Esophagus squamous epithelium (tissue), 5 donors: ENCODE data around the gene CAMTA1. TPM values are rescaled to one million over a fixed set of nuclear protein-coding genes. Genes with fewer than 3 reads are reported as not detected.

Source experiments
- DNase-seq: peaks from one replicate; lab custom pipeline; 2025; lab: John Stamatoyannopoulos, UW
- H3K27ac ChIP-seq, 4 donors: fragments of 200-600 bp; sonication (generic); one replicate each; pipeline ENCODE4 v1.5.1; 2016 to 2019; ENCODE audit warnings: mild to moderate bottlenecking in 1 of 4
- H3K27me3 ChIP-seq, 4 donors: fragments of 200-600 bp; sonication (generic); 1 replicate in 3 of 4; 2 replicates in 1 of 4; pipeline versions ENCODE4 v1.5.1 to v1.6.0; 2017 to 2021; ENCODE audit warnings: antibody characterized with exemption in 1 of 4
- H3K36me3 ChIP-seq, 3 donors: fragments of 200-600 bp; sonication (generic); one replicate each; pipeline ENCODE4 v1.5.1; 2016 to 2019
- H3K4me1 ChIP-seq, 3 donors: fragments of 200-600 bp; sonication (generic); one replicate each; pipeline ENCODE4 v1.5.1; 2017 to 2019
- H3K4me3 ChIP-seq, 4 donors: fragments of 200-600 bp; sonication (generic); 1 replicate in 3 of 4; 2 replicates in 1 of 4; pipeline ENCODE4 v1.5.1; 2016 to 2019; ENCODE audit warnings: mild to moderate bottlenecking in 2 of 4, moderate library complexity in 1 of 4
- H3K9me3 ChIP-seq, 3 donors: fragments of 200-600 bp; sonication (generic); one replicate each; pipeline ENCODE4 v1.5.1; 2016 to 2019
- CTCF ChIP-seq, 6 experiments: fragments of 450-650 bp in 4 of 6; fragments of 200-600 bp in 2 of 6; sonication (generic) in 2 of 6; IDR thresholded peaks; one replicate each; pipeline ENCODE4 v1.5.1; 2016 to 2019; ENCODE audit warnings: antibody characterized with exemption in 6 of 6, mild to moderate bottlenecking in 4 of 6, moderate library complexity in 4 of 6
- POLR2A ChIP-seq, 4 donors: fragments of 450-650 bp; IDR thresholded peaks; one replicate each; pipeline ENCODE4 v1.6.1; 2017; ENCODE audit warnings: antibody characterized with exemption in 4 of 4, mild to moderate bottlenecking in 4 of 4, moderate library complexity in 3 of 4
- WGBS, 2 donors: methylation state at CpG; one replicate each; pipeline ENCODE4 v1.1.5; 2018; 5-methylcytosine and 5-hydroxymethylcytosine counted together
- intact Hi-C: fragments of 100-400 bp; cut with DNase I; formaldehyde crosslinking; loops from one replicate; pipeline ENCODE4 v1.15.0; 2022
- total RNA-seq, 4 donors: library from RNA; depleted of rRNA; stranded (reverse); fragments of >200 nt; gene quantifications; one replicate each; pipeline ENCODE4 v1.1.0, GENCODE V29; 2016
- donor health status: DM: yes; HTN: yes; CAD: no.

The CAMTA1 gene
- total RNA-seq, 4 donors from 2014 or later: 31.3 to 77.4 (median 45.9) TPM

GRCh38 chr1:6800745-6801144 lies 15.5 kb downstream of the CAMTA1 start:
- Histone ChIP-seq H3K4me3 (peak overlapping the region in 1 of 4 donors; percentile 29), H3K4me1 (peaks cover 0 to 60% (median 23%) of the 10 kb centered on the region in 3 donors), H3K27me3 (no peaks in the 10 kb centered on the region), H3K9me3 (no peaks in the 10 kb centered on the region), H3K36me3 (peaks cover 0 to 9% (median 0%) of the 10 kb centered on the region in 3 donors), H3K27ac (peak overlapping the region in 3 of 4 donors; percentile 17 to 75 (median 66))
- intact Hi-C loops: no loop called here
- TF ChIP-seq POLR2A (IDR thresholded peaks at IDR 0.05) (no peak), CTCF (IDR thresholded peaks at IDR 0.05) (no peak)
- DNase-seq: no peak
- WGBS, 2 donors: 36 to 52% methylated on average over 4 of the region's 4 CpGs

DNA sequence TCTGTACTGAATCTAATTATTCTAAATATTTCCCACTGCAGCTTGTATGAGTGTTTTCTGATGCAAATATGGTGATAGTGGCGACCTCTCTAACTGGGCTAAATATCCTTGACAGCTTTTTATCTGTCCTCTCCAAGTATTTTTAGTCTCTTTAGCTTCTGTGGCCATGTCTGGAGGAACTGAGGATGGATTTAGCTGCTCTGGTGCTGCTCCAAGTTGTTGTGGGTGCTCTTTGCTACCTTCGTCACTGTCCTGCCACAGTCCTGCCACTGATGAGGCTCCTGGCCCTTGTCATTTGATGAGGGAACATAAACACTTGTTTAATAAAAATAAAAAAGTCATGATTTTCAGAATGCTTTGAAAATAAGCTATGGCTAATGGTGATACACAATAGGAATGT lies 15.9 kb downstream of the CAMTA1 start:
- TF ChIP-seq CTCF (IDR thresholded peaks at IDR 0.05): no peak
- no peak for TF ChIP-seq POLR2A (IDR thresholded peaks at IDR 0.05)
- peak overlapping the region in 1 of 4 donors; percentile 29 for H3K4me3 ChIP-seq
- intact Hi-C loops: no loop called here
- DNase-seq: no peak
- H3K9me3 ChIP-seq: no peaks in the 10 kb centered on the region
- no peaks in the 10 kb centered on the region for H3K27me3 ChIP-seq
- 68 to 73% methylated on average over 2 of the region's 2 CpGs for WGBS, 2 donors
- peaks cover 0 to 60% (median 23%) of the 10 kb centered on the region in 3 donors for H3K4me1 ChIP-seq
- H3K27ac ChIP-seq: peak overlapping the region; percentile 1 to 75 (median 42)
- peaks cover 0 to 9% (median 0%) of the 10 kb centered on the region in 3 donors for H3K36me3 ChIP-seq

- H3K4me3 ChIP-seq: no peak overlapping the region
- no peaks in the 10 kb centered on the region for H3K27me3 ChIP-seq
- TF ChIP-seq CTCF (IDR thresholded peaks at IDR 0.05): no peak
- TF ChIP-seq POLR2A (IDR thresholded peaks at IDR 0.05): no peak
- peak overlapping the region in 2 of 4 donors; percentile 1 to 75 for H3K27ac ChIP-seq
- 80 to 88% methylated on average over 3 of the region's 3 CpGs for WGBS, 2 donors
- peaks cover 0 to 54% (median 19%) of the 10 kb centered on the region in 3 donors for H3K4me1 ChIP-seq
- H3K36me3 ChIP-seq: peaks cover 0 to 5% (median 0%) of the 10 kb centered on the region in 3 donors
- DNase-seq: no peak
- no peaks in the 10 kb centered on the region for H3K9me3 ChIP-seq
- intact Hi-C loops: no loop called here
These were observed 16.7 kb downstream of the CAMTA1 start for GRCh38 chr1:6801966-6802365.

DNA sequence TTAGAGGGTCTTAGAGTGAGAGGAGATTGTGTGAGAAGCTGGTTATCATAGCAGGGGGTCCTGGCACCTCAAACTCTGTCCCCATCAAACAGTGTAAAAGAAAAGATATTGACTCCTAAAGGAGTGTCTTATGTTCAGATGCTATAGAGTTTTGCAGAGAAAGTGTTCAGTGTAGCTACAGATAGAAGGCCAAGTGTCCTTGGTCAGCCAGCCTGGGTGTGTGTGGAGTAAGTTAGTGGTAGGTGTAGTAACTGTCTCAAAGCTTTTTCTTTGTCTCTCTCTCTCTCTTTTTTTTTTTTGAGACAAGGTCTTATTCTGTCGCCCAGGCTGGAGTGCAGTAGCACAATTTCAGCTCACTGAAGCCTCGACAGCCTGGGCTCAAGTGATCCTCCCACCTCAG lies 17.2 kb downstream of the CAMTA1 start:
- no peaks in the 10 kb centered on the region for H3K27me3 ChIP-seq
- WGBS, 2 donors: 97 to 100% methylated on average over 2 of the region's 2 CpGs
- peaks cover 0 to under 1% (median 0%) of the 10 kb centered on the region in 3 donors for H3K36me3 ChIP-seq
- H3K4me1 ChIP-seq: peaks cover 0 to 49% (median 19%) of the 10 kb centered on the region in 3 donors
- H3K4me3 ChIP-seq: no peak overlapping the region
- TF ChIP-seq POLR2A (IDR thresholded peaks at IDR 0.05): no peak
- TF ChIP-seq CTCF (IDR thresholded peaks at IDR 0.05): no peak
- DNase-seq: no peak
- intact Hi-C loops: no loop called here
- H3K27ac ChIP-seq: no peak overlapping the region
- H3K9me3 ChIP-seq: no peaks in the 10 kb centered on the region

DNA sequence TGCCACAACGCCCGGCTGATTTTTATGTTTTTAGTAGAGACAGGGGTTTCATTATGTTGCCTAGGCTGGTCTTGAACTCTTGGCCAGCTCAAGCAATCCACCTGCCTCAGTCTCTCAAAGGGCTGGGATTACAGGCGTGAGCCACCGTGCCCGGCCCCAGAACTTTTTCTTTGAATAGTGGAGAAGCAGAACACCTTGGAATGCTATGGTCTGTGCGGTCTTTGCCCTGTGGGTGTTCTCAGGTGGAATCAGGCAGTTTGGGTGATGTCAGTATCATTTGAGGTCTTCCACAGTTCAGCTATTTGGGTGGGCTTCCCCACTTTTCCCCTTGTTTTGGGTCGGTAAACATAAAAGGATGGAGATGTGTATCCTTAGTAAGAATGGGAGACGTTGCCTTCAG lies 17.6 kb downstream of the CAMTA1 start:
- intact Hi-C loops: no loop called here
- no peak overlapping the region for H3K4me3 ChIP-seq
- no peak for DNase-seq
- no peak overlapping the region for H3K27ac ChIP-seq
- peaks cover 0 to 48% (median 19%) of the 10 kb centered on the region in 3 donors for H3K4me1 ChIP-seq
- WGBS, 2 donors: 77 to 92% methylated on average over 6 to 8 of the region's 8 CpGs
- no peaks in the 10 kb centered on the region for H3K36me3 ChIP-seq
- TF ChIP-seq CTCF (IDR thresholded peaks at IDR 0.05) (no peak), POLR2A (IDR thresholded peaks at IDR 0.05) (no peak)
- H3K9me3 ChIP-seq: no peaks in the 10 kb centered on the region
- no peaks in the 10 kb centered on the region for H3K27me3 ChIP-seq
